PC-9 (cell line): ENCODE measurements around the gene UHMK1.

ENCODE experiments used
- CTCF ChIP-seq: fragments of 200-600 bp; sonication (generic); conservative IDR thresholded peaks from 2 replicates; pipeline ENCODE4 v1.6.1; 2017; ENCODE audit warnings: mixed run types, antibody characterized with exemption, mild to moderate bottlenecking, moderate library complexity
- EZH2 ChIP-seq: fragments of 200-600 bp; sonication (generic); IDR thresholded peaks from 2 replicates; pipeline ENCODE4 v1.8.0; 2017; ENCODE audit warnings: antibody characterized with exemption, low read depth

- TF ChIP-seq CTCF: no peak
- no peak for TF ChIP-seq EZH2
These were observed at the start of gene UHMK1 for GRCh38 chr1:162497723-162498495.
